Measurements from ENCODE around the gene JAK1.

JAK1 gene

GRCh38 chr1:64948905-64949833 is 17.2 kb downstream of the JAK1 start:
- TF ChIP-seq GATA3 (IDR thresholded peaks at IDR 0.05; ENCODE audit: low read depth, low read length): no peak

- TF ChIP-seq GATA3 (IDR thresholded peaks at IDR 0.05; ENCODE audit: low read depth, low read length) (no peak; the same call in 1 of the 2 replicates), GATA2 (IDR thresholded peaks at IDR 0.05; ENCODE audit: low read depth, low read length) (no peak)
Measured at GRCh38 chr1:64948216-64948615, 18.1 kb downstream of the JAK1 start.

GRCh38 chr1:64946916-64947315 is 19.4 kb downstream of the JAK1 start:
- TF ChIP-seq GATA2 (IDR thresholded peaks at IDR 0.05; ENCODE audit: low read depth, low read length): no peak
- no peak for TF ChIP-seq GATA3 (IDR thresholded peaks at IDR 0.05; ENCODE audit: low read depth, low read length)

GRCh38 chr1:64944913-64945312 is 21.4 kb downstream of the JAK1 start:
- no peak for TF ChIP-seq GATA3 (IDR thresholded peaks at IDR 0.05; ENCODE audit: low read depth, low read length)
- no peak for TF ChIP-seq GATA2 (IDR thresholded peaks at IDR 0.05; ENCODE audit: low read depth, low read length)

GRCh38 chr1:64942675-64943074 is 23.7 kb downstream of the JAK1 start:
- TF ChIP-seq GATA2 (IDR thresholded peaks at IDR 0.05; ENCODE audit: low read depth, low read length): no peak
- TF ChIP-seq GATA3 (IDR thresholded peaks at IDR 0.05; ENCODE audit: low read depth, low read length): no peak

- no peak for TF ChIP-seq GATA2 (IDR thresholded peaks at IDR 0.05; ENCODE audit: low read depth, low read length)
- TF ChIP-seq GATA3 (IDR thresholded peaks at IDR 0.05; ENCODE audit: low read depth, low read length): no peak
Measured at GRCh38 chr1:64942118-64942517, 24.2 kb downstream of the JAK1 start.

- TF ChIP-seq GATA2 (IDR thresholded peaks at IDR 0.05; ENCODE audit: low read depth, low read length) (no peak), GATA3 (IDR thresholded peaks at IDR 0.05; ENCODE audit: low read depth, low read length) (no peak)
Measured at GRCh38 chr1:64941461-64942117, 24.8 kb downstream of the JAK1 start.

GRCh38 chr1:64940025-64940424 is 26.3 kb downstream of the JAK1 start:
- TF ChIP-seq GATA2 (IDR thresholded peaks at IDR 0.05; ENCODE audit: low read depth, low read length): no peak
- TF ChIP-seq GATA3 (IDR thresholded peaks at IDR 0.05; ENCODE audit: low read depth, low read length): no peak

- TF ChIP-seq GATA3 (IDR thresholded peaks at IDR 0.05; ENCODE audit: low read depth, low read length): no peak
- no peak for TF ChIP-seq GATA2 (IDR thresholded peaks at IDR 0.05; ENCODE audit: low read depth, low read length)
Measured at GRCh38 chr1:64938991-64939390, 27.4 kb downstream of the JAK1 start.

GRCh38 chr1:64936956-64937355 is 29.4 kb downstream of the JAK1 start:
- no peak for TF ChIP-seq GATA2 (IDR thresholded peaks at IDR 0.05; ENCODE audit: low read depth, low read length)

- no peak for TF ChIP-seq GATA2 (IDR thresholded peaks at IDR 0.05; ENCODE audit: low read depth, low read length)
- TF ChIP-seq GATA3 (IDR thresholded peaks at IDR 0.05; ENCODE audit: low read depth, low read length): no peak
Measured at GRCh38 chr1:64935551-64936155, 30.7 kb downstream of the JAK1 start.

GRCh38 chr1:64934878-64935275 is 31.5 kb downstream of the JAK1 start:
- TF ChIP-seq GATA3 (IDR thresholded peaks at IDR 0.05; ENCODE audit: low read depth, low read length) (no peak), GATA2 (IDR thresholded peaks at IDR 0.05; ENCODE audit: low read depth, low read length) (no peak)

- no peak for TF ChIP-seq GATA2 (IDR thresholded peaks at IDR 0.05; ENCODE audit: low read depth, low read length)
- TF ChIP-seq GATA3 (IDR thresholded peaks at IDR 0.05; ENCODE audit: low read depth, low read length): no peak
Measured at GRCh38 chr1:64934115-64934877, 32.1 kb downstream of the JAK1 start.

Data from SH-SY5Y (cell line).